Activated naive CD4-positive, alpha-beta T cell treated with anti-CD3 and anti-CD28 coated beads for 36 hours (primary cell): ENCODE measurements around the gene ISYNA1. TPM values are rescaled to one million over a fixed set of nuclear protein-coding genes. Genes with fewer than 3 reads are reported as not detected.

Experiments used
- CTCF ChIA-PET: fragments of 350-600 bp; sonication (Branson Sonifier 250); formaldehyde crosslinking; loops from one replicate; lab custom pipeline; 2021; ENCODE audit warnings: antibody characterized with exemption; lab: Charles Lee
- DNase-seq: peaks from one replicate; pipeline ENCODE4 v3.0.0-alpha.2; 2020
- H3K27ac Mint-ChIP-seq: one replicate; pipeline ENCODE4 v1.8.0; 2021; ENCODE audit warnings: mild to moderate bottlenecking, mixed read lengths
- H3K27me3 Mint-ChIP-seq: one replicate; pipeline ENCODE4 v1.8.0; 2021; ENCODE audit warnings: low read depth, mixed read lengths
- H3K36me3 Mint-ChIP-seq: one replicate; pipeline ENCODE4 v1.8.0; 2021; ENCODE audit warnings: low read depth, mixed read lengths
- H3K4me1 Mint-ChIP-seq: one replicate; pipeline ENCODE4 v1.8.0; 2021; ENCODE audit warnings: low read depth, mixed read lengths
- H3K4me3 Mint-ChIP-seq: one replicate; pipeline ENCODE4 v1.8.0; 2021; ENCODE audit warnings: mild to moderate bottlenecking, moderate library complexity, mixed read lengths
- H3K9me3 Mint-ChIP-seq: one replicate; pipeline ENCODE4 v1.8.0; 2021; ENCODE audit warnings: mixed read lengths
- intact Hi-C: fragments of 100-400 bp; cut with micrococcal nuclease; formaldehyde crosslinking; loops from one replicate; pipeline ENCODE4 v1.15.1; 2023
- total RNA-seq, 2 experiments: library from RNA; stranded (reverse); gene quantifications; one replicate each; pipeline ENCODE4 v1.2.3, GENCODE V29; 2021

Gene ISYNA1
- total RNA-seq, 2 experiments from 2014 or later: 12.3 to 14.3 TPM

- peaks cover 1% of the 10 kb centered on the region for H3K36me3 Mint-ChIP-seq
- CTCF ChIA-PET: interaction anchor here (0.5 kb wide), 1 partner anchor 13 kb away, joined by 3 read pairs; no protein-coding TSS in a partner anchor
- no peak for DNase-seq
Observed at GRCh38 chr19:18427080-18427742, 10.7 kb downstream of the ISYNA1 start.

DNA sequence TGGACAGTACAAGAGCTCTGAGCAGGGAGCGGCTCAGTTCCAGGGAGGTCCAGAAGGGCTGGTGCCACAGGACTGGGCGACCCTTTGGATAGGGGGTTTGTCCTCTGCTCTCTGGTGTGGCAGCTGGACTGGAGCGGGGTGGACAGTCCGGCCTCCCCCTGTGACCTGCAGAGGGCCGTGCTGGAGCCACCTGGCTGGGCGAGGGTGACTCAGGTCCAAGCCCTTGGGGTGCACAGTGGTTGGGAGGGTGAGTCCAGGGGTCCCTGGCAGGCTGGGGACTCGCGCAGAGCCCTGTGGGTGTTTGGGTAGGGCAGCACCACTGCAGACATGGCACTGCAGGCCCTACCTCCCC is 11.5 kb downstream of the ISYNA1 start:
- intact Hi-C loops: no loop called here
- Mint-ChIP-seq H3K27me3 (no peaks in the 10 kb centered on the region), H3K36me3 (peaks cover 2% of the 10 kb centered on the region), H3K9me3 (no peaks in the 10 kb centered on the region), H3K4me1 (peaks cover 31% of the 10 kb centered on the region), H3K27ac (no peak overlapping the region), H3K4me3 (no peak overlapping the region)
- CTCF ChIA-PET: interaction anchor here (0.6 kb wide), 1 partner anchor 246 kb away, joined by 3 read pairs; no protein-coding TSS in a partner anchor
- DNase-seq: no peak

More at GRCh38 chr19:18427080-18427742, 10.7 kb downstream of the ISYNA1 start:
- H3K4me3 Mint-ChIP-seq: no peak overlapping the region
- H3K4me1 Mint-ChIP-seq: peaks cover 25% of the 10 kb centered on the region
- H3K27ac Mint-ChIP-seq: no peak overlapping the region
- no peaks in the 10 kb centered on the region for H3K9me3 Mint-ChIP-seq
- intact Hi-C loops: no loop called here
- H3K27me3 Mint-ChIP-seq: no peaks in the 10 kb centered on the region

DNA sequence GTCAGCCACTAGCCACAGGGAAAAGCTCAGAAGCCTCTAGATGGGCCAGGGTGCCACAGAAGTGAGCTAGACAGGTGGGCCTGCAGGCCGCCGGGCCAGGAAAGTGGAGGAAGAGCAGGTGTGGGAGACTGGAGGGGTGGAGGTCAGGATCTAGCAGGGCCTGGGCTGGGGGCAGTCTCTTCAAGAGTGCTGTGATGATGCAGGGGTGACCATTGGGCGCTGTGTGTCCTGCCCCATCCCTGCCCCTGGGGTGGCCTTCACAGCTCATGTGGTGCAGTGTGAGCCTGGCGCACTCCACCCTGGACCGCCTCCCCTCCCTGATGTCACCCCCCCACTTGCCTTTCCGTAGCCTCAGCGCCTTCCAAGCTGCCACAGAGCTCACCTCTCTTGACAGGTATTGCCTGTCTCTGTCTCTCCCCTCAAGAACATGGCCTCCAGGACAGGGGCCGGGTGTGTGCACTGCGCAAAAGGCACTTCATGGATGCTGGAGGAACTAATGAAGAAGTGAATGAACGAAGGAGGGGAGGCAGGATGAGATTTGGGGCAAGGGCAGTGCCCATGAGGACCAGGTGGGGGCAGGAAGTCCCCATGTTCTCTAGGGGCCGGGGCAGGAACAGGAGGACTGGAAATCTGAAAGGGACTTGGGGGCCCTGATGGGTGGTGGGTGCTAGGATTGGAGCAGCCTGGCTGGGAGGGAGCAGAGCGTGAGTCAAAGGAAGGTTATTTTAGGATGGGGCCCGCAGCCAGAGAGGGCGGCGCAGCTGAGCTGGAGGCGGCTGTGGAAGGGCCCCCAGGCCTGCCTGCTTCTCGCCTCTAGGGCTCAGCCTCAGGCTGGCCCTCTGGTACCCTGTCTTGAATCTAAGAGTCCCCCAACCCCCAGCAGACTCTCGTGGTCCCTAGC is 12.2 kb downstream of the ISYNA1 start:
- Mint-ChIP-seq H3K27ac (peak overlapping the region; percentile 0), H3K4me3 (no peak overlapping the region), H3K4me1 (peaks cover 38% of the 10 kb centered on the region), H3K36me3 (peaks cover 2% of the 10 kb centered on the region), H3K9me3 (no peaks in the 10 kb centered on the region), H3K27me3 (no peaks in the 10 kb centered on the region)
- CTCF ChIA-PET: interaction anchor here (0.6 kb wide), 2 partner anchors 15 to 245 kb away, joined by 3 read pairs; no protein-coding TSS in a partner anchor
- intact Hi-C loops: no loop called here
- DNase-seq: no peak

DNA sequence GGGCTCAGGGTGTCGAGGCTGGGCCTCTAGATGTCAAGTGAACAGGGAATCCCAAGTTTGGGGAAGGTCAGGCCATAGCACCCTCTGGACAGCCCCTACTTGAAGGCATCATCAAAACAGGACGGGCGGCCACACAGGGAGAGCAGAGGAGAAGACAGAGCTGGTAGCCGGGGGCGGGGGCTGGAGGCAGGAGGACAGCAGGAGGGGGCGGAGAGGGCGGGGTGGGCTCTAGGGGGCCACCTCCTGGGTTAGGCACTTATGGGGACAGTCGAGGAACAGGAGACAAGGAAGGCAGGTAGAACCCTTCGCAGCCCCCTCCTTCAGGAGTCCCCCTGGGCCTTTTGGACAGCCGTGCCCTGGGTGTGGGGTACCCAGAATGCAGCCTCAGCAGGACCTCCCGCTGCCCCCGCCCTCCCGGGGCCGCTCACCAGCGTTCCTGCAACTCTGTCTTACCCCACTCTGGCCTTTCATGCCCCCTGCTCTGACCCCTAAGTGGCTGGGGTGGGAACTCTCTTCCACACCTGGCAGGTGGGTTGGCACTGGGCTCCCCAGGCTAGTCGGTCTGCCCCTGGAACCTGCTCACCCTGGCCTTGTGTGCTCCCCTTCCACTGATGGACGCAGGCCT is 12.9 kb downstream of the ISYNA1 start:
- H3K4me3 Mint-ChIP-seq: no peak overlapping the region
- no peaks in the 10 kb centered on the region for H3K27me3 Mint-ChIP-seq
- intact Hi-C loops: no loop called here
- H3K36me3 Mint-ChIP-seq: peaks cover 2% of the 10 kb centered on the region
- CTCF ChIA-PET: interaction anchor here (0.6 kb wide), 1 partner anchor 14 kb away, joined by 3 read pairs; no protein-coding TSS in a partner anchor
- H3K27ac Mint-ChIP-seq: no peak overlapping the region
- no peaks in the 10 kb centered on the region for H3K9me3 Mint-ChIP-seq
- H3K4me1 Mint-ChIP-seq: peaks cover 42% of the 10 kb centered on the region
- no peak for DNase-seq

- Mint-ChIP-seq H3K27me3 (no peaks in the 10 kb centered on the region), H3K36me3 (peaks cover 2% of the 10 kb centered on the region), H3K4me3 (no peak overlapping the region), H3K9me3 (no peaks in the 10 kb centered on the region), H3K4me1 (peaks cover 38% of the 10 kb centered on the region), H3K27ac (no peak overlapping the region)
- CTCF ChIA-PET: interaction anchor here (0.9 kb wide), 1 partner anchor 10 kb away, joined by 3 read pairs; no protein-coding TSS in a partner anchor
- intact Hi-C loops: no loop called here
- no peak for DNase-seq
Observed at GRCh38 chr19:18424122-18424889, 13.6 kb downstream of the ISYNA1 start.

DNA sequence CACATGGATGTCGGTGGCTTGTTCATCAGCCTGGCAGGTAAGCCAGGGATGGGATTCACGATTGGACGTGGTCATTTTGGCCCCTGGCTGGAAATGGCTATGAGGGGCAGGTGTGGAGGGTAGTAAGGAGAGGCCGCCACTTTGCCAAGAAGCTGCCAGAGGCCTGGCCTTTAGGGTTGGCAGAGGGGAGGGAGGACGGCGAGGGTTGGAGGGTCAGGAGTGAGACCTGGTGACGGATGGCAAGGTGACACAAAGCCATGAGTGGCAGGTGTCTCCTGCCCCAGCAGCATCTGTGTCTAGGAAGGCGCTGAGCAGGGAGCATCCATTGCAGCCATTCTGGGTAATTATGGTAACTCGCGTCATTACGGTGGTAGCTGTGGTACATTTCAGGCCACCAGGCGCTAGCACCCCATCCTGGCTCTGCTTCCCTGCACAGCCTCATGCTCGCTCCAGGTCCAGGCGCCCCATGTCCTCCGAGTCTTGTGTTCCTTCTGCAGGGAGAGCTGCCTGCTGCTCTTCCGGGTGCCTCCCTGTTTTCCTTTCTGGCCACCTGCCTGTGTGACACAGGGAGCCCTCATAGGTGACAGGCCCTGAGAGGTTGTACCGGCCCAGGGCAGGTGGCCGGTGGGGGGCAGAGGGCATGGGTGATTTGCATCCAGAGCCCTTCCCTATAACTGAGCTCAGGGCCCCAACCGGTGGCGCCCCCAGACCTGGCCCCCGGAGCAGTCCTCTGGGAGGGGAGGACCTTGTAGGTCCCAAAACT is 14.5 kb downstream of the ISYNA1 start:
- intact Hi-C loops: no loop called here
- peak; percentile 4 for DNase-seq
- Mint-ChIP-seq H3K36me3 (peaks cover 2% of the 10 kb centered on the region), H3K4me1 (peaks cover 43% of the 10 kb centered on the region), H3K27ac (no peak overlapping the region), H3K4me3 (no peak overlapping the region), H3K27me3 (peaks cover 2% of the 10 kb centered on the region), H3K9me3 (no peaks in the 10 kb centered on the region)
- CTCF ChIA-PET: interaction anchor here (0.9 kb wide), 1 partner anchor 9 kb away, joined by 3 read pairs; no protein-coding TSS in a partner anchor

DNA sequence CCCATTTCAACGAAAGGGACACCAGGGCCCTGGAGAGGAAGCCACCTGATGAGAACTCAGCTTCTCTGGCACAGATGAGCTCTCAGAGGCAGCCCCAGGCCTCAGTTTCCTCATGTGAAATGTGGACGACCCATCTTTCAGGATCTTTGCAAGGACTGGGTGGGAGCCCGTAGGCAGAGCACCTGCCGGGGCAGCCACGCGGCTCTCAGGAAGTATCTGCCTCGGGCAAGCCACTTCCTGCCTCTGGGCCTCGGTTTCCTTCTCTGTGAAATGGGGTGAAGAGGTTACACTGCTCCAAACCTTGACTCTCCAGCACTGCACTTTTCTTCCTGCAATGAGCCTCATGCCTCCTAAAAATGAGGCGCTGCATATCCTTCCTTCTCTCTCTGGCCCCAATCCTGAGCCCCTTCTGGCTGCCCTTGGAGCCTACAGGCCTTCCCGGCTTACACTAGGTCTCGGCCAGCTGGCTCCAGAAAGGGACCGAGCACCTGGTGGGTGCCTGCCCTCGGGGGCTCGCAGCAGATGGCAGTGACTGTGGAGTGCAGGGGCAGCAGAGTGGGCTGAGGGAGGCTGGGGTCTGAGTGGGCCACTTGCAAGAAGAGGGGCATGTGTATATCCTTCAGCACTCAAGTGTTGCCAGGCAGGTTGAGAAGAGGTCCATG is 15.3 kb downstream of the ISYNA1 start:
- Mint-ChIP-seq H3K27ac (peak overlapping the region; percentile 31), H3K4me3 (peak overlapping the region; percentile 82), H3K36me3 (peaks cover 2% of the 10 kb centered on the region), H3K9me3 (no peaks in the 10 kb centered on the region), H3K27me3 (peaks cover 9% of the 10 kb centered on the region), H3K4me1 (peaks cover 51% of the 10 kb centered on the region)
- CTCF ChIA-PET: interaction anchor here (1.2 to 1.4 kb wide), 2 partner anchors 9 to 143 kb away, joined by 5 to 6 read pairs; no protein-coding TSS in a partner anchor
- intact Hi-C loops: no loop called here
- DNase-seq: peak; percentile 49

GRCh38 chr19:18421371-18421959 is 16.5 kb downstream of the ISYNA1 start:
- H3K27ac Mint-ChIP-seq: peak overlapping the region; percentile 31
- CTCF ChIA-PET: interaction anchor here (1.0 to 1.4 kb wide), 3 partner anchors 8 to 142 kb away, joined by 3 to 6 read pairs (median 5); no protein-coding TSS in a partner anchor
- intact Hi-C loops: no loop called here

DNA sequence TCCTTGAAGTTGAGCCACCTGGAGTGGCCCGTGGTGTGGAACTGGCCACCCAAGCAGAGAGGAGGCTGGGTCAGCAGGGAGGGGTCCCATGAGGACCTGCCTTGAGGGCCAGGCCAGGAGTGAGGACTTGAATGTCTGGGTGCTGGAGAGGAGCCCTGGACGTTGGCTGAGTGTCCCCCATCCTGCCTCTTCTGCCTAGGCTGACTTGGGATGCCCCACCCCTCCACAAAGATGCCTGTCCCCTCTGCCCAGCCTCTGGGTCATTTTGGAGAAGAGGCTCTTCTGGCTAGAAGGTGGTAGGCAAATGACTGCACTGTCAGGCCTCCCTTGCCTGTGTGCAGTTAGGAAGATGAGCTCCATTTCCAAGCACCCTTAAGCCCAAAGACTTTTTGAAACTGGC is 17.0 kb downstream of the ISYNA1 start:
- Mint-ChIP-seq H3K27ac (no peak overlapping the region), H3K4me1 (peaks cover 64% of the 10 kb centered on the region), H3K9me3 (no peaks in the 10 kb centered on the region), H3K27me3 (peaks cover 21% of the 10 kb centered on the region), H3K4me3 (peak overlapping the region; percentile 82), H3K36me3 (peaks cover 2% of the 10 kb centered on the region)
- no peak for DNase-seq
- intact Hi-C loops: no loop called here
- CTCF ChIA-PET: interaction anchor here (1.0 to 2.8 kb wide), 2 partner anchors 10 to 32 kb away, joined by 3 to 16 read pairs; no protein-coding TSS in a partner anchor

More at GRCh38 chr19:18421371-18421959, 16.5 kb downstream of the ISYNA1 start:
- peaks cover 60% of the 10 kb centered on the region for H3K4me1 Mint-ChIP-seq
- peak overlapping the region; percentile 82 for H3K4me3 Mint-ChIP-seq
- H3K9me3 Mint-ChIP-seq: no peaks in the 10 kb centered on the region
- peaks cover 16% of the 10 kb centered on the region for H3K27me3 Mint-ChIP-seq
- H3K36me3 Mint-ChIP-seq: peaks cover 2% of the 10 kb centered on the region
- DNase-seq: no peak
